CD4-positive, alpha-beta T cell treated with Interleukin-4 for 1 hour (primary cell): ENCODE results near the gene CDH19.

Experiments used
- DNase-seq, 2 donors: peaks; one replicate each; pipeline ENCODE4 v3.0.0-alpha.2; 2020 to 2022

Gene CDH19

DNA sequence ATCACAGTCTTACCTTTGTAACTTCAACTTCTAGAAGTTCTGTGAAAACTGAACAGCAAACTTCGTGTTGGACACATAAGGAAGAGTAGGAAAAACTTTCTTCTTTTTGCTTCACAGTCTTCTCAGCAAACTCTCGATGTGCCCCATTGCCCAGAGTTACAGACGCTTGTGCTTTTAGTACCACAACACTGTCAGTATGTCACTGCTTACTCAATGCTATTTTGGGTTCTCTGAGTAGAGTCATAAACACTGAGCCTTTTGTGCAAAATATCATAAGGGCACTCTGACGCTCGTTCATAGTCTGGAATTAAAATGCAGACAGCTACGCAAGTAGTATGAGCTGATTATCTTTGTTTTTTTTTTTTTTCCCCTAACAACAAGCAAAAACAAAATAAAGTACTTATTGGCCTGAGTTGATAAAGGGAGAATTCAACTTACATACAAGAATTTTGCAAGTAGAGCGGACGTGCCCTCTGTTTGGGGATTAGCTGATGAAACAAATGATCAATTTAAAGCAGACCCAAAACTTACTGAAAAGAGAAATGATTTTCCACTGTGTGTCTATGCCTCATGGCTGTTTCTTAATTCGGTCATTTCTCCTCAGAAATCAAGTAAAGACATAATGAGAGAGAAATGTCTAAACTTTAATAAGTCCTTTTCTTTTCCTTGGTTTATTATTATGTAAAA, at the start of gene CDH19:
Gene CDH19 (minus strand): TSS at position 150 of the 687 bp plus-strand sequence. CDS start 31,886 bp downstream, outside the sequence.
- DNase-seq = no peak

DNA sequence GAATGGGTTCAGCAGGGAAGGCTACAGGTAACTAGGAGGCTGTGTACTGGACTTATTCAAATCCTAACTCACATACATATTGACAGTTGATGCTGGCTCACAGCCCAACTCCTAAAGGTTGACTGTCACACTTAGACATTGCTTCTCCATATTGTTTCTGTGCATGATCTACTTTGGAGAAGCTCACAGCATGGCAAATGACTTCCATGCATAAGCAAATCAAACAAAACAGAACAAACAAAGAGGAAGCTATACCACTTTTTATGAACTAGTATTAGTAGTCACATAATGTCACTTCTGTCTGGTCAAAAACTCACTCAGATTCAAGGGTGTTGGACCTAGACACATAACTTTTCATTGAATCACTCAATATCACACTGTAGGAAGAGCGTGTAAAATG, 43.8 kb upstream of the CDH19 start:
- no peak for DNase-seq

- DNase-seq = no peak
Measured at GRCh38 chr18:66646609-66647008, 42.7 kb upstream of the CDH19 start.

DNA sequence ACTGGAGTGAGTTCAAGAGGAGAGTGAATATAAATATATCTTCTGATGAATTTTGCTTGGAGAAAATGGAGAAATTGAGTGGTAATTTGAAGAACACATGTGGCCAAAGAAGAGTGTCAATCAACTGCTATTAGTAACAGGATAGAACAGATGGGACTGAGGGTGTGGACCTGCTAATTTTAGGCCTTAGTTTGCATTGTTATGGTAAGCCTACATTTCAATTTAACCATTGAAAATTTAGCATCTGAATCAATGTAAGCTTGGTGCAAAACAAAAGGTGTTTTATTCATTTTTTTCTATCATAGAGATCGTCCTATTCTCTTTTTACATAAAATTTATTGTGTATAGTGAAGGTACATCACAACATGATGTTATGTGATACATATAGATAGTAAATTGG, 42.1 kb upstream of the CDH19 start:
- no peak for DNase-seq

- DNase-seq = no peak
Measured at GRCh38 chr18:66641056-66641455, 37.2 kb upstream of the CDH19 start.

DNA sequence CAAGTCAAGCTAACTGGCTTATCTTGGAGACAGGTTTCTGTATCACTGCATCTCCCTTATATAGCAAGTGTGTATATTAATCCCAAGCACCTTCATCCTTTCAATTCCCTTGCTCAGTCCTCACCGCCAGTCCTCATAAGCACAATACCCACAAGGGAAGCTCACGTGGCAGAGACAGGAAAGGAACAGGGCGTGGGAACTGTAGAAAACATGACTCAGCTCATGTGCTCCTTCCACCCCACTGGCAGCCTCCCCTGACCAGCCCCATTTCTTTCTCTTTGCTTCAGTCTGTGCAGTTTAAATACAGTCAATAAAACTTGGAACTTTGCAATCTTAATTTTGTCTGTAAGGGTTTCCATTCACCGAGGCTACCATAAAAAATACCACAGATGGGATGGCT, 36.5 kb upstream of the CDH19 start:
- DNase-seq = peak in 1 of 2 donors; percentile 18

GRCh38 chr18:66638856-66639629, 35.2 kb upstream of the CDH19 start:
- DNase-seq = no peak

DNA sequence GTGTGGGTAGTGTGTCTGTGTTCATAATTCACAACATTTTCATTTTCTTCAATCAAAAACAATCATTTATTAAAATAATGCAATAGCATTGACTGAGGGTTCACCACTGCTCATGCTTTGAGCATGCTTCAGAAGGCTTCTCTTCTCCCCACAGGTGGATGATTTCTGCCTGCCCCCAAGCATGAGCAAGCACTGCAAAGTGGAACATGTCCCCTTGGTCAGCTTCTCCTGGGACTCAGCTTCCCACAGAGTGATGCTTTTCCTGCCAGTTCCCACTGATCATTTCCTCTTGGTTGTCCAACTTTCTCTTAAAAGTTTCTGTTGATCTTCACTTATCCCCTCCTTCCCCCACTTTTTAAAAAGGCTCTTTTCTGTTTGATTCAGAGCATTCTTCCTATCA, 31.5 kb upstream of the CDH19 start:
- no peak for DNase-seq

- no peak for DNase-seq
Measured at GRCh38 chr18:66632756-66633155, 28.9 kb upstream of the CDH19 start.

DNA sequence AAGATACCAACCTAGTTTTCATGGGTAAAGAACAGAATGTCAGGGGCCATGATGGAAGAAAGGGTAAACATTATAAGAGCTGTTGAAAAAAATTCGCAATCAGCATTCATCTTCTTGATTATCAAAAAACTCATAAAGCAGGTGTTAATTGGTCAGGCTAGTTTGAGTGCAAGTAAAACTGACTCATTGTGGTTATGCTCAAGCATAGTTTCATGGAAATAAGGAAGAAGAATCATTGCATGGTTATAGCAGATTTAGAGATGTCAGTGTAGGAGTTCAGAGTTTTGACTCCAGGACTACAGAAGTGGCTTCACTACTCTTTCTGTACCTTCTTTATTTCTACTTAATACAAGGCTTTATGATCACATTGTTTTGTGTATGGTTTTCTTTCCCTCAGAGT, 26.9 kb upstream of the CDH19 start:
- no peak for DNase-seq

- DNase-seq = no peak
Measured at GRCh38 chr18:66623821-66624220, 19.9 kb upstream of the CDH19 start.

DNA sequence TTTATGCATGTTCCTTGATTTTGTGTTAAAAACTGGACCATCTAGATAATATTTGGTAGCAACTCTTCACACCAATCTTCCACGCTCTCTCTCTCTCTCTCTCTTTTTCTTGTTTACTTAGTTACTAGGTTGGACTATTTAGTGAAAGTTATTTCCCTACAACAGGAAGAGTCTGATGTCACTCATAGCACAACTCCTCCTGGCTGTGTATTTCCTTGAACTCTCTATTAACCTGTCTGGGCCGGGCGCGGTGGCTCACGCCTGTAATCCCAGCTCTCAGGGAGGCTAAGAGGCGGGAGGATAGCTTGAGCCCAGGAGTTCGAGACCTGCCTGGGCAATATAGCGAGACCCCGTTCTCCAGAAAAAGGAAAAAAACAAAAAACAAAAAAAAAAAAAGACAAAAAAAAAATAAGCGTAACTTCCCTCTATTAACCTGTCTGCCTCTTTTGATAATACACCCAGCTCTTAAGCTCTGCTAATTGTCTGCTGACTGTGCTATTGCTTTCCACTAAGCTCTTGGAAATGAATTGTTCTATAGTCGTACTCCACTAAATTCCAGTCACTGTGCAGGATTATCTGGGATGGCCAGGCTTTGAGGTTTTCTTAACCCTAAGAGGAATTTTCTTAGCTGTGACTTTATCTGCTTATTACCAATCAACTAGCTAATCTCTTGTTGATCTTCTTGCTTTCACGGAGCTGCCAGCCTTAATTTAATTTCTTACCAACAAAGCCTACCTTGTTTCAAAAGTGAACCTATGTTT, 18.1 kb upstream of the CDH19 start:
- no peak for DNase-seq

DNA sequence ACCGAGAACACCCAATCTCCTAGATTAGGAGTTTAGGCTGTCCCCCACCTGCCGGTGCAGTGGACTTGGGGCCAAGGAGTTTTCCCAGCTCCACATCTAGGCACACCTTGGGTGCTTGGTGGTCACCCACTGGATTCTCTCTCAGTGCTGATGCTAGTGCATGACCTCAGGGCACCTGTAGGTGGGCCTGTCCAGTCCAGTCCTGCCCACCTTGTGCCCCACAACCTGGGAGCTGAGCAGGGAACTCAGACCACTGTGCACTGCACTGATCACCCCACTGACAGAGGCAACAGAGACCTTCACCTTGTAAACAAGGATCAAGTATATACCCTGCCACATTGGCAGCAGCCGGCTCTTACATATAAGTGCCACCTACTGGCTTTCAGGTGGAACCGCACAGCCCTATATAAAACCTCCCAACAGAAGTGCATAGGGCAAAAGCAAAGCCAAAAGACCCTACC, 12.7 kb upstream of the CDH19 start:
- no peak for DNase-seq

DNA sequence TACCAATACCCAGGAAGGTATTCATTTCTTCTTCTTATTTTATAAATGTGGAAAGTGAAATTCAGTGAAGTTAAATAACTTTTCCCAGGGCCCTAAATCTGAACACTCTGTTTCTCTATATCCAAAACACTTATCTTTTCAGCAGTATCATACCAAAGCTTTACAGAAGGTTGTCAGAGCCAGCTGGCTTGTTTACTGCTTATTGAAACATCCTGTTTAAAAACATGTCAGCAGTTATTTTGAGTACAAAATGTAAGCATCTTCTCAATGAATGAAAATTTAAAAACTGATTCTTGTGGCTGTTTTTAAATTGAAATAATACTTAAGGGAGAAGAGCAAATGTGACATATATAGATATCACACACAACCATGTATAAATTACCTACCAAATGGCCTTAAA, 11.3 kb upstream of the CDH19 start:
- no peak for DNase-seq

GRCh38 chr18:66607632-66608031, 3.7 kb upstream of the CDH19 start:
- DNase-seq = no peak

DNA sequence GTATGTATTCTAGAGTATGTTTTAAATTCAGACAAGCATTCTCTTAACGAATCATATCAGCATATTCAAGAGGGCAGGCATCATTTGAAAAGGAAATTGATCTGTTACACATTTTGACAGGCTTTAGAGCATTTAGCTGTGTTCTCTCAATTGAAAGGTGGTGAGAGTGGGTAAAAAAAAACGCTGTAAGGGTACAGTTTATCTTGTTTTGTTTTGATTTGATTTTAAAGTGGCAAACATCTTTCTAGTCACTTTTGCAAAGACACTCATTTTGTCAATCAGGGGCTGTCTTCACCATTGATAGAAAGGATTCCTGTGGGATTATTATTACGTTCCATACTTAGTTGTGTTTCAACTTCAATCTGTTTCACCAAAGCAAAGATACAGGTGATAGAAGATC, 2.2 kb downstream of the CDH19 start:
- DNase-seq = no peak

- no peak for DNase-seq
Measured at GRCh38 chr18:66599190-66599589, 4.7 kb downstream of the CDH19 start.

- DNase-seq = no peak
Measured at GRCh38 chr18:66587430-66587829, 16.5 kb downstream of the CDH19 start.

DNA sequence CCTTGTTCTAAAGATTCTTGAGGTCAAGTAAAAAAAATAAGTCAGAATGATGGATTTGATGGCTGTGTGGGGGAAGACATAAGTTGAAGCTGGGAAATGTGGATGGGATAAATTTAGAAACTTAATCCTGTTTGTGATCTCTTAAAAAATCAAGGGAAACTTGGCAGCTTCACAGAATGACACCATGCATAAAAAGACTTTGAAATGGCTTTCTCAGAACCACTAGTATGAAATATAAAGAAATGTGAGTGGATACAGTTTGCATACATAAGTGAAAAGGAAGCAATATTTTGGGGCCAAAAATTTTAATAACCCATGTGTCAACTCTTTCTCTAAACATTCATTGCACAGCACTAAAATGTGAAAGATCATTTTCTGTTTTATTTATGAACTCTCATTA, 21.7 kb downstream of the CDH19 start:
- DNase-seq = no peak

DNA sequence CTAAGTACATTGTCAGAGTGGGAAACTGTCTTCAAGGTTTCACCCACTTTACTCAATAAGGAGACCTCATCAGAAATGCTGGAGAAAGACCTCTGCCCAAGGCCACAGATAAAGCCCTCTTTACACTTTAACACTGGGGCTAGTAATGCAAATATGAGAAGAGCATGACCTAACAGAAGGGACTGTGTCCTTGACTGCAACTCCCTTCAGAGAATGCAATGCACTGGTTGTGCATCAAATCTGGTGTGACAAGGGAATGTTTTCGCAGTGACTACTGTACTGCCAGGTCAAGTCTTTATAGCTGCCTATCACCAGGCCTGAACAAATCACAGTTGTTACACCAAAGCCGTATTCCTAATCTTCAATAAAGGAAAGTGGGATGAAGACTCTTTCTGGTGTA, 28.6 kb downstream of the CDH19 start:
- DNase-seq = no peak

DNA sequence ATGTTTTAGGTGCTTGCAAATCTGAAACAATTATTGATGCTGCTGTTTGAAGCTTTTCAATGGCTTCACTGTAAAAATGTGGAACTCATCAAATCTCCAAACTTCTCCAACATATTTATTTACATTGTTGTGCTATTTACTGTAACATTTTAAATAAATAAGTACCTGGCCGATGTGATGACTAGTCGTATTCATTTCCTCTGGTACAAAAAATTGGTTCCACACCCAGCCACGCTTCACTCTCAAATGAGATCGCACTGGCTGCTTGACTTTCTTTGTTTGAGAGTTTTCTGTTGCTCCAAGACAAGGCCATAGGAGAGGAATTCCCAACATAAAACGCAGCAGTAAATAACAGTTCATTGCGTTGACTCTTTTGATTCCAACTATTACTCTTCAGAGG, 32.0 kb downstream of the CDH19 start:
- no peak for DNase-seq

GRCh38 chr18:66566616-66567015, 37.3 kb downstream of the CDH19 start:
- no peak for DNase-seq

- no peak for DNase-seq
Measured at GRCh38 chr18:66564236-66564635, 39.7 kb downstream of the CDH19 start.

DNA sequence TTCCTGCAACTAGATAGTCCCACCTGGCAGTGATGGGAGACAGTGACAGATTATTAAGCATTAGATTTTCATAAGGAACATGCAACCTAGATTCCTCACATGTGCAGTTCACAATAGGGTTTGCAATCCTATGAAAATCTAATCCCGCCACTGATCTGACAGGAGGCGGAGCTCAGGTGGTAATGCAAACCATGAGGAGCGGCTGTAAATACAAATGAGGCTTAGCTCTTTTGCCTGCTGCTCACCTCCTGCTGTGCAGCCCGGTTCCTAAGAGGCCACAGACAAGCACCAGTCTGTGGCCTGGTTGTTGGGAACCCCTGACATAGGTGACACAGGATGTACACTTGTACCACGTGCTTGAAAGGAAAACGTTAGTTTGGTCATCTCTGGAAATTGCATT, 41.6 kb downstream of the CDH19 start:
- no peak for DNase-seq
